Left cardiac atrium (tissue), 4 donors: ENCODE results near the gene EBI3. TPM values are rescaled to one million over a fixed set of nuclear protein-coding genes. Genes with fewer than 3 reads are reported as not detected.
A peak's percentile ranks its signal among the peaks of the same experiment; 100 is the strongest.
"Not testable (repeated sequence)": the region's sequence is repeated elsewhere in the genome, so short reads cannot be mapped to it uniquely, and the experiment has no call there.

ENCODE experiments used
- ATAC-seq, 2 donors: fragments of 200-7000 bp; cut with Tn5 transposase; one replicate each; pipeline ENCODE4 v1.9.1; 2020; ENCODE audit warnings: mild to moderate bottlenecking in 2 of 2, moderate library complexity in 2 of 2
- DNase-seq: peaks from one replicate; pipeline ENCODE4 v3.0.0-alpha.2; 2020
- intact Hi-C, 2 donors: fragments of 100-400 bp; cut with DNase I; formaldehyde crosslinking; loops; one replicate each; pipeline versions ENCODE4 v1.14.1 to v1.15.1; 2022 to 2023
- total RNA-seq, 2 donors: library from RNA; stranded (reverse); fragmentation: NEBNext Ultra II Directional; extraction: Animal tissue kit (Norgen Biotek cat#: 25700); gene quantifications; one replicate each; pipeline ENCODE4 v1.2.1, GENCODE V29; 2021
- donor health status: DM: no; HTN: yes; CAD: no.
- donor health status: DM: no; HTN: yes; CAD: no; lungs with severe emphysema.
- donor health status: DM: yes; HTN: yes; CAD: no.
- donor health status: Dilated cardiomyopathy.

Gene EBI3
- total RNA-seq, 2 donors from 2014 or later, result 1.2 TPM

DNA sequence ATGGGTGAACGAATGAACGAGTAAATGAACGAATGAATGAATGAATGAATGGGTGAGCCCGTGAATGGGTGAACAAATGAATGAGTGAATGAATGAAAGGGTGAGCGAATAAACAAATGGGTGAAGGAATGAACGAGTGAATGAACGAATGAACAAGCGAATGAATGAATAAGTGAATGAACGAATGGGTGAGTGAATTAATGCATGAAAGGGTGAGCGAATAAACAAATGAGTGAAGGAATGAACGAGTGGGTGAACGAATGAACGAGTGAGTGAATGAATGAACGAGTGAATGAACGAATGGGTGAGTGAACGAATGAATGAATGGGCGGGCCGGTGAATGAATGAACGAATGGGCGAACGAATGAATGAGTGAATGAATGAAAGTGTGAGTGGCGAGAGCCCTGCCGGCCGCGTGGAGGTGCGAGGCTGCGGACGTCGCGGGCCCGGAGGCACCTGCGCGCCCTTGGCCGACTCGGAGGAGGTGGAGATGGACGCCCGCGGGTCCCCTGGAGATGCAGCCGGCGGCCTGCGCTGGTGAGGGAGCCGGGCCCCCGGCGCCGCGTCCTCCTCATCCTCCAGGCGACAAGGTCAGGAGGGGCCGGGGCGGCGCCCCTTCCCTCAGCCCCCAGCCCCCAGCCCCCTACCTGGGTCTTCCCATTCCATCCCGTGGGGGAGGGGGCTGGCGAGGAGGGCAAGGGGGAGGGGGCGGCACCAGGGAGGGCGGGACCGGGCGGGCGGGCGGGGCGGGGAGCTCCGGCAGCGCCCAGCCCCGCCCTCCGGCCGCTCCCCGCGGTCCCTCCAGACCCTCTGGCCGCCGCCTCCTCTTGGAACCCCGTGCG is 31.5 kb upstream of the EBI3 start:
- DNase-seq (no peak), ATAC-seq (peak; percentile 8 to 21)
- intact Hi-C loops, result no loop called here

DNA sequence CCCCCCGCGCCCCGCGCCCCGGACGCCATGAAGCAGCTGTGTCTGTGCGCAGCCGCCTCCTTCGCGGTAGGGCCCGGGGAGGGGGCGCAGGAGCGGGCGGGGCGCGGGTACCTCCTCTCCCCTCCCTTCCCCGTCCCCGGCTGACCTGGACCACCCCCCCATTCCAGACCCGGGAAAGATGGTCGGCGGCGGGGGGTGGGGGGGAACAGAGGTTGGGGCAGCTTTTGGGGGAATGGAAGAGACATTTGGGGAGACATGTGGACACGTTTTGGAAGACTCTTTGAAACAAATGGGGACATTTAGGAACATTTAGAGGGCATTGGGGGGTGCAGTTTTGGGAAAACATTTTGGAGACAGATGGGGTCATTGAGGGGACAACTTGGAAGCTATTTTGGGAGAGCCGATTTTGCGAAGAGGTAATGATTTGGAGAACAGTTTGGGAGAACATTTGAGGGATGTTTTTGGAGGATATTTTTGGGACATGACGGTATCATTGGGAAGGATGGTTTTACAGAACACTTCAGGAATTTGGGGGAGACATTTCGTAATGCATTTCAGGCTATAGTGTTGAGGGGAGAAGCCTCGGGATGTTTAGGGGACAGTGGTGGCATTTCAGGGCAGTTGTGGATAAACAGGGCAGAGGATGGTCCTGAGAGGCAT is 30.7 kb upstream of the EBI3 start:
- intact Hi-C loops, result no loop called here
- ATAC-seq, result no peak

DNA sequence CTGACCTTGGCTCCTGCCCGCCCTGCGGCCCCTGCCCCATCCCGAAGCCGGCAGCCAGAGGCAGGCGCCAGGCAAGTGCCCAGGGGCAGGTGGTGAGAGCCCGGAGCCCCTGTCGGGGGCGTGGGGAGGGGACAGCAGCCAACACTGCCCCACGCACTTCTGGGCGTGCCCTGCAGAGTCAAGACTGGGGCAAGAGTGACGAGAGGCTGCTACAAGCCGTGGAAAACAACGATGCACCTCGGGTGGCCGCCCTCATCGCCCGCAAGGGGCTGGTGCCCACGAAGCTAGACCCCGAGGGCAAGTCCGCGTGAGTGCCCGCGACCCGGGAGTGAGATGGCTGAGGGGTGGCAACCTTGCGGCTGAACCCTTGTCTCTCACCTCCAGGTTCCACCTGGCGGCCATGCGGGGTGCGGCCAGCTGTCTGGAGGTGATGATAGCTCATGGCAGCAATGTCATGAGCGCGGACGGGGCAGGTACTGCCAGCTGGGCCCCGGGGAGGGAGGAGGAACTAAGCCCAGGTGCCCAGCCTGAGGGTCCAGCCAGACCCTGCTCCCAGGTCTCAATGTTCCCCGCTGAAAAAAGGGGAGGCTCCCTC is 29.5 kb upstream of the EBI3 start:
- DNase-seq, result no peak
- intact Hi-C loops, result loop anchor here (5.0 to 10.0 kb wide), 2 partner anchors 212 to 535 kb away; partner anchors contain the start of gene EEF2 (in 1 of the 2)
- no peak for ATAC-seq

More for the DNA sequence above, 30.7 kb upstream of the EBI3 start:
- DNase-seq, result no peak

DNA sequence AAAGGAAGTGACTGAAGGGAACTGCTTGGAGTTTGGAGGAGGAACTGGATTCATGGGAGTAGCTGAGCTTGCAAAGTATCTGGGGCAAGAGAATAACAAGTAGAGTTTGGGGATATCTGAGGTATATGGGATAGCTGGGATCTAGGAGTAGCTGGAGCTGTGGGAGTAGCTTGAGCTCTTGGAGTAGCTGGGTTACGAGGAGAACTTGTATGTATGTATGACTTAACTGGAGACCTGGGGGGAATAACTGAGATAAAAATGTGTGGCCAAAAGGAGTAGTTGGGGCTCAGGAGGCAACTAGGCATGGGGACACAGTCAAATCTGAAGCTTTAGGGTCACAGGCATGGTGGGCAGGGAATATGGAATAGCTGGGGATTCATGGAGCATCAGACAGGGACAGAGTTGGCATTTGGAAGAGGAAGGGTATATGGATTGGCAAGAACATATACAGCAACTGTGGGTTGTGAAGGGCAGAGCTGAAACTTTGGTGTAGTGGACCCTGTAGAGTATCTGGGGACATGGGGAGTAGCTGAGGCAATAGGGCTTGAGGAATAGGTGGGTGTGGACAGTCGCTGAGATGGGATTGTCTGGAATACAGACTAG is 28.3 kb upstream of the EBI3 start:
- intact Hi-C loops, result loop anchor here (5.0 to 10.0 kb wide), 2 partner anchors 214 to 536 kb away; partner anchors contain the start of gene EEF2 (in 1 of the 2)
- no peak for ATAC-seq
- no peak for DNase-seq

DNA sequence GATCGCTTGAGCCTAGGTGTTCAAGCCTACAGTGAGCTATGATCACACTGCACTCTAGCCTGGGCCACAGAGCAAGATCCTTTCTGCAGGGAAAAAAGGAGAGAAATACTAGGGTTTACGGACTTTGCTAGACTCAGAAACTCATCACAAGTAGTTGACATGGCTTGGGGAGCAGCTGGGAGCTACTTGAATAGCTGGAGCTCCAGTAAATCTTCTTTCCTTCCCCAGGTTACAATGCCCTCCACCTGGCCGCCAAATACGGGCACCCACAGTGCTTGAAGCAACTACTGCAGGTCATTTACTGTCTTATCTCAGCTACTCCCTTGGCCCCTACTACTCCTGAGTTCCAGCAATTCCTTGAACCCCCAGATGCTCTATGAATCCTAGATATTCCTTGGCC is 27.5 kb upstream of the EBI3 start:
- no peak for ATAC-seq
- no peak for DNase-seq
- intact Hi-C loops, result loop anchor here (5.0 to 10.0 kb wide), 2 partner anchors 214 to 537 kb away; partner anchors contain the start of gene EEF2 (in 1 of the 2)

DNA sequence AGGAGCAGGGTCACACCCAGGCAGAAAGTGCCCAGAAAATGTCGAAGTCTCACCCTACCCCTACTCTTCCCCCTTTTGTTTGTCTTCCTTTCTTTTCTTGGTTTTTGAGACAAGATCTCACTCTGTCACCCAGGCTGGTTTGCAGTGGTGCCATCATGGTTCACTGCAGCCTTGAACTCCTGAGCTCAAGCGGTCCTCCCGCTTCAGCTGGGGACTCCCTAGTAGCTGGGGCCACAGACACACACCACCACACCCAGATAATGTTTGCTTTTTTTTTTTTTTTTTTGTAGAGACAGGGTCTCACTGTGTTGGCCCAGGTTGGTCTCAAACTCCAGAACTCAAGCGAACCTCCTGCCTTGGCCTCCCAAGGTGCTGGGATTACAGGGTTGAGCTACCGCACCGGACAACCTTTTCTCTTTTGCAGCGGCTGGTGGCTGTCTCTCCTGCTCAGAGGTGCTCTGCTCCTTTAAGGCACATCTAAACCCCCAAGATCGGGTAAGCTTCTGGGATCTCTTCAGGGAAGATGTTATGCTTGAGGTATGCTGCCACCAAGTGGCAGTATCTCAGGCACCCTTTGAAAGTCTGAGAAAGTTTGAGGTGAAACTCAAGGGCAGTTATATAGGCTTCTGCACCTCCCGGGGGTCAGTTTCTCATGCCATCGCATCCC is 22.4 kb upstream of the EBI3 start:
- ATAC-seq, result no peak
- intact Hi-C loops, result loop anchor here in 1 of 2 donors (10.0 kb wide), 1 partner anchor 542 kb away; no protein-coding TSS in a partner anchor
- DNase-seq, result no peak

DNA sequence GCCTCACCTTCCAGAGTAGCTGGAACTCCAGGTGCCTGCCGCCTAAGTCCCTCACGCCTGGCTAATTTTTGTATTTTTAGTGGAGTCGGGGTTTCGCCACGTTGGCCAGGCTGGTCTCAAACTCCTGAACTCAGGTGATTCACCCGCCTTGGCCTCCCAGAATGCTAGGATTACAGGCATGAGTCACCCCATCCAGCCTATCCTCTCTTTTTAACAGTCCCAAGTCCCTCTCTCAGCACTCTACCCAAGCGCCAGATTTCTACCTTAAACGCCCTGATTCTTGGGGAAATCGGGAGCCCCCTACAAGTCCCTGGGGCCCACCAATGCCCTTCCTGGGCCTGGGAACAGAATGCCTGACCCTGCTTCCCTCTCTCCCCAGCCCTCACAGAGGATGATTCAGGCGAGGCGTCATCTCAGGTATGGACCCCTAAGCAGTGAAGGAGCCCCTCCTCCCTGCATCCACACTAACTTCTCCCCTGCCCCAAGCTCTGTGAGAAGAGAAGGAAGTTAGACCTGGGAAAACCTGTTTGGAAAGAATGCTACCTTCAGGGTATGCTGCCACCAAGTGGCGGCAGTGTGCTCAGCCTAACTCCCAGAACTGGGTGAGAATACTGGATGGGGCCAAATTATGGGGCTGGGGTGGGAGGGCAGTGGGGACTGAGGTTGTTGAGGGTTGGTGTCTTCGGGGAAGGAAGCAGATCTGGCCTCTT is 20.8 kb upstream of the EBI3 start:
- ATAC-seq (no peak), DNase-seq (no peak)
- intact Hi-C loops, result loop anchor here in 1 of 2 donors (10.0 kb wide), 1 partner anchor 544 kb away; no protein-coding TSS in a partner anchor

DNA sequence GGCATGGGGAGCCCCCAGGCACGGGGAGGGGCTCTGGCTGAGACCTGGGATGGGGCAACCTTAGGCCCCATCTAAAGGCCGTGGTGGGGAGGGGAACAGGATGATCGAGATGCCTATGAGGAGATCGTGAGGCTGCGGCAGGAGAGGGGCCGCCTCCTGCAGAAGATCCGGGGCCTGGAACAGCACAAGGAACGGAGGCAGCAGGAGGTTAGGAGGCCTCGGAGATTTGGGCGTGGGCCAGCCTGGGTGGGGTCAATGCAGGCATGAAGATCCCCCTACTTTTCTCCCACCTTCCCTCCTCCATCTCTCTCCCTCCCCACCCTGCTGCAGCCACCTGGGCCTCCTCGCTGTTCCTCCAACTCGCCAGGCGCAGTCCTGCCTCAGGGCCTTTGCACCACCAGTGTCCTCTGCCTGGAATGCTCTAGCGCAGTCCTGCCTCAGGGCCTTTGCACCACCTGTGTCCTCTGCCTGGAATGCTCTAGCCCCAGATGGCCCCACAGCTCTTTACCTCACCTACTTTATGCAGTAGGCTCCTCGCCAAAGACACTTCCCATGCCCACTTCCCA is 19.1 kb upstream of the EBI3 start:
- DNase-seq (no peak), ATAC-seq (no peak)
- intact Hi-C loops, result no loop called here

DNA sequence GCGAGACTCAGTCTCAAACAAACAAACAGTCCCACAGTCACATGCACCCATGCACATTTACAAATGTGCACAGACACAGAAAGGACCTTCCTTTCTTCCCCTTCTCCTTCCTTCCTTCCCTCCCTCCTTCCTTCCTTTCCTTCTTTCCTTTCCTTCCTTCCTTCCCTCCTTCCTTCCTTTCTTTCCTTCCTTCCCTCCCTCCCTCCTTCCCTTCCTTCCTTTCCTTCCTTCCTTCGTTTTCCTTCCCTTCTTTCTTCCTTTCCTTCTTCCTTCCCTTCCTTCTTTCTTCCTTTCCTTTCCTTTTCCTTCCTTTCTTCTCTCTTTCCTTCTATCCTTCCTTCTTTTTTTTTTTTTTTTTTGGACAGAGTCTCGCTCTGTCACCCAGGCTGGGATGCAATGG is 16.2 kb upstream of the EBI3 start:
- intact Hi-C loops, result no loop called here
- ATAC-seq (no peak), DNase-seq (no peak)

DNA sequence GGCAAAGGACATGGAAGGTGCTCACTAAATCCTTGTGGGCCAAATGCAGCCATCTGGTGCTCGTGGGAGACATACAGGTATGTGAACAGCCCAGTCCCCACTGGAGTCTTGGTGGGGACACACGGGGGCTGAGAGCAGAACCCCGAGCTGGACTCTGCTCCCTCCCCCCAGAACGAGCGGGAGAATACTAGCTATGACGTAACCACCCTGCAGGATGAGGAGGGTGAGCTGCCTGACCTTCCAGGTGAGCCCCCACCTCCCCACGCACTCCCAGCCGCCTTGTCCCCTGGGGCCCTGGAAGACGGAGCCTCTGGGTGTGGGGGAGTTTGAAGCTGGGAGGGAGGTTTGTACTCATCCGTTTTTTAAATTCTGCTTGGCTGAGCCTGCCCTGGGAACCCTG is 13.5 kb upstream of the EBI3 start:
- intact Hi-C loops, result no loop called here
- ATAC-seq (no peak), DNase-seq (no peak)

DNA sequence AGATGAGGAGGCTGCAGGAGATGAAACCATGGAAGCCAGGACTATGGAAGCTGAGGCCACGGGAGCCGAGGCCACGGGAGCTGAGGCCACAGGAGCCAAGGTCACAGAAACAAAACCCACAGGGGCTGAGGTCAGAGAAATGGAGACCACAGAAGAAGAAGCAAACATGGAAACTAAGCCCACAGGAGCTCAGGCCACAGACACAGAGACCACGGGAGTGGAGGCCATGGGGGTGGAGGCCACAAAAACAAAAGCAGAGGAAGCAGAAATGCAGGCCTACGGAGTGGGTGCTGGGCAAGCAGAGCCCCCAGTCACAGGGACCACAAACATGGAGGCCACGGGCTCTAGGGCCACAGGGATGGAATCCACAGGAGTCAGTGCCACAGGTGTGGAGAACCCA is 12.5 kb upstream of the EBI3 start:
- ATAC-seq, result no peak
- no peak for DNase-seq
- intact Hi-C loops, result no loop called here

DNA sequence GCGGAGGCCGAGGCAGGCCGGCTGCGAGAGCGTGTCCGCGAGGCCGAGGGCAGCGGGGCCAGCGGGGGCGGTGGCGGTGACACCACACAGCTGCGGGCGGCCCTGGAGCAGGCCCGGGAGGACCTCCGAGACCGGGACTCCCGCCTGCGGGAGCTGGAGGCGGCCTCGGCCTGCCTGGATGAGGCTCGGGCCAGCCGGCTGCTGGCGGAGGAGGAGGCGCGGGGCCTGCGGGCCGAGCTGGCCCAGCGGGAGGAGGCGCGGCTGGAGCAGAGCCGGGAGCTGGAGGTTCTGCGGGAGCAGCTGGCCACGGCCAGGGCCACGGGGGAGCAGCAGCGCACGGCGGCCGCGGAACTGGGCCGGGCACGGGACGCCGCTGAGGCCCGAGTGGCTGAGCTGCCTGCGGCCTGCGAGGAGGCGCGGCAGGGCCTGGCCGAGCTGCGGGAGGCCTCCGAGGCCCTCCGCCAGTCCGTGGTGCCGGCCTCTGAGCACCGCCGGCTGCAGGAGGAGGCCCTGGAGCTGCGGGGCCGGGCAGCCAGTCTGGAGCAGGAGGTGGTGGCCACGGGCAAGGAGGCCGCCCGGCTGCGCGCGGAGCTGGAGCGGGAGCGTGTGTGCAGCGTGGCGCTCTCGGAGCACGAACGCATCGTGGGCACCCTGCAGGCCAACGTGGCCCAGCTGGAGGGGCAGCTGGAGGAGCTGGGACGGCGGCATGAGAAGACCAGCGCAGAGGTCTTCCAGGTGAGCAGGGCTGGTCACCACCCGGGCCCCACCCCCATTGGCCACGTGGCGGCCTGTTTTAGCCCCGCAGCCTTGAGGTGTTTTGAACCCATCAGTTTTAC is 11.7 kb upstream of the EBI3 start:
- DNase-seq (no peak), ATAC-seq (no peak)
- intact Hi-C loops, result no loop called here

DNA sequence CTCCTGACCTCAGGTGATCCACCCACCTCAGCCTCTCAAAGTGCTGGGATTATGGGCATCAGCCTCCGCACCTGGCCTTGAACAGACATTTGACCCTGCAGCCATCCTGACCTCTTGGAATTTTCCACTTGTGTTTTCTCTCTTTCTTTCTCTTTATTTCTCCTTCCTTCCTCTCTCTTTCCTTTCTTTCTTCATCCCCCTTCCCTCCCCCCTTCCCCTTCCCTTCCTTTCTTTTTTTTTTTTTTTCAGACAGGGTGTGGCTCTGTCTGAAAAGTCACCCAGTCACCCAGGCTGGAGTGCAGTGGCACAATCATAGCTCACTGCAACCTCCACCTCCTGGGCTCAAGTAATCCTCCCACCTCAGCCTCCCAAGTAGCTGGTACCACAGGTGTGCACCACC is 10.8 kb upstream of the EBI3 start:
- intact Hi-C loops, ATAC-seq, DNase-seq: not testable (repeated sequence)

DNA sequence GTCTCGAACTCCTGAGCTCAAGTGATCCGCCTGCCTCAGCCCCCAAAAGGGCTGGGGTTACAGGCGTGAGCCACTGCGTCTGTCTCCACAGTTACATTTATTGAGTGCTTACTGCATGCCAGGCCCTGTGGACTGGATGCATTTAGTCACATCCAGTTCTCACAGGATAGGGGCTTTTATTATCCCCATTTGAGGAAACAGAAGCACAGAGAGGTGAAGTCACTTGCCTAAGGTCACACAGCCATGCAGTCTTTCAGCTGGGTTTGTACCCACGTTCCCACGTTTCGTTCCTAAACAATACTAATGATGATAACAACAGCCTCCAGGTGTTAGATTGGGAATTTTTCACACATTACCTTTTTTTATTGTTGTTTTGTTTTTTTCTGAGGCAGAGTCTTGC is 9.1 kb upstream of the EBI3 start:
- ATAC-seq (no peak), DNase-seq (no peak)
- intact Hi-C loops, result no loop called here

DNA sequence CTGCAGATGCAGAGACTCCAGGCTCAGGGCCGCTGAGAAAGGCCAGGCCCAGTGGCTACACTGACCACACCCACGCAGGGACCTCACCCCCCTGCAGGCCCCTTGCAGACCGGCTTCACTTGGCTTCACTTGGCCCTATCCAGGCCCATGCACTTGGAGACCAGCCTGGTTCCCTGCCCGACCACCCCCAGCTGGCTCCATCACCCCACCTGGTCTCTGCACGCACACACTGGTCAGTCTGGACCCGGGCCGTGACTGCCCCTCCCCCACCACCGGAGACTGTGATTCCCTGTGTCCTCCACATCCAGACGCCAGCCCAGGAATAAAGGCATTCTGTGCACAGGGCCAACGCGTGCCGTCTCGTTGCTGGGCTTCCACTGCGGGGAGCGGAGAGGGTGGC is 4.9 kb upstream of the EBI3 start:
- intact Hi-C loops, result no loop called here
- no peak for ATAC-seq
- no peak for DNase-seq

DNA sequence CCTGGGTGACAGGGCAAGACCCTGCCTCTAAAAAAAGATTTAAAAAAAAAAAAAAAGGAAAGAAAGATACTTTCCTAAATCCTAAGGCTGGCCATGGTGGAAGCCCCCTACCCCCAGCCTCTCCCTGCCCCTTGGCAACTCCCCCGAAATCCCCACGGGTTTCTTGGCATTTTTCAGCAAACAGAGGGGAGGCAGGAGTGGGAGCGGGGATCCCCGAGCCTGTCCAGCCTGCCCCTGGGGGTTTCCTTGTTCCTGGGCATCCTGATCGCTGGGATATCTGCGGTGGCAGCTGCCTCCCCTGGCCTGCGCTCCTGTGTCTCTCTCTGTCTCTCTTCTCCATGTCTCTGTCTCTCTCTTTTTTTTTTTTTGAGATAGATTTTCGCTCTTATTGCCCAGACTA is 3.4 kb upstream of the EBI3 start:
- no peak for DNase-seq
- intact Hi-C loops, result no loop called here
- ATAC-seq, result no peak

DNA sequence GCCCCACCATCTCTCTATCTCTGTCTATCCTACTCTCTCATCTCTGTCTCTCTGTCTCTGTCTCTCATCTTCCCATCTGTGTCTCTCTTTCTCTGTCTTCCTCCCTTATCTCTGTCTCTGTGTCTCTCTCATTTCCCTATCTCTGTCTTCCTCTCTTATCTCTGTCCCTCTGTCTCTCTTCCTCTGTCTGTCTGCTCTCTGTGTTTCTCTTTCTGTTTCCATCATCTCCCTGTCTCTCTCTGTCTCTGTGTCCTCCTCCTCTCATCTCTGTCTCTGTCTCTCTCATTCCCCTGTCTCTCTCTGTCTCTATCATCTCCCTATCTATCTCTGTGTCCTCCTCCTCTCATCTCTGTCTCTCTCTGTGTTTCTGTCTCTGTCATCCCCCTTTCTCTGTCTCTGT is 1.6 kb upstream of the EBI3 start:
- intact Hi-C loops, result no loop called here
- ATAC-seq (no peak), DNase-seq (no peak)
